ENCODE results near the gene RGS6.

GRCh38 chr14:71943695-71944018, 11.4 kb downstream of the RGS6 start:
- TF ChIP-seq POLR2AphosphoS5 (IDR thresholded peaks at IDR 0.05; ENCODE audit: low read depth, low read length) (no peak), POLR2A (IDR thresholded peaks at IDR 0.05; ENCODE audit: low read depth, low read length) (no peak), TAF1 (IDR thresholded peaks at IDR 0.05; ENCODE audit: borderline replicate concordance, low read depth, low read length) (no peak)

Measured in GM12892 (cell line).